GM19043 (cell line): ENCODE results near the gene LAMC3.
"Not testable (repeated sequence)": the region's sequence is repeated elsewhere in the genome, so short reads cannot be mapped to it uniquely, and the experiment has no call there.

Experiments used
- ATAC-seq: cut with Tn5 transposase; IDR thresholded peaks from one replicate; pipeline ENCODE4 v1.9.1; 2021; ENCODE audit warnings: low read depth; ENCODE audit not compliant: unreplicated experiment

Gene LAMC3

DNA sequence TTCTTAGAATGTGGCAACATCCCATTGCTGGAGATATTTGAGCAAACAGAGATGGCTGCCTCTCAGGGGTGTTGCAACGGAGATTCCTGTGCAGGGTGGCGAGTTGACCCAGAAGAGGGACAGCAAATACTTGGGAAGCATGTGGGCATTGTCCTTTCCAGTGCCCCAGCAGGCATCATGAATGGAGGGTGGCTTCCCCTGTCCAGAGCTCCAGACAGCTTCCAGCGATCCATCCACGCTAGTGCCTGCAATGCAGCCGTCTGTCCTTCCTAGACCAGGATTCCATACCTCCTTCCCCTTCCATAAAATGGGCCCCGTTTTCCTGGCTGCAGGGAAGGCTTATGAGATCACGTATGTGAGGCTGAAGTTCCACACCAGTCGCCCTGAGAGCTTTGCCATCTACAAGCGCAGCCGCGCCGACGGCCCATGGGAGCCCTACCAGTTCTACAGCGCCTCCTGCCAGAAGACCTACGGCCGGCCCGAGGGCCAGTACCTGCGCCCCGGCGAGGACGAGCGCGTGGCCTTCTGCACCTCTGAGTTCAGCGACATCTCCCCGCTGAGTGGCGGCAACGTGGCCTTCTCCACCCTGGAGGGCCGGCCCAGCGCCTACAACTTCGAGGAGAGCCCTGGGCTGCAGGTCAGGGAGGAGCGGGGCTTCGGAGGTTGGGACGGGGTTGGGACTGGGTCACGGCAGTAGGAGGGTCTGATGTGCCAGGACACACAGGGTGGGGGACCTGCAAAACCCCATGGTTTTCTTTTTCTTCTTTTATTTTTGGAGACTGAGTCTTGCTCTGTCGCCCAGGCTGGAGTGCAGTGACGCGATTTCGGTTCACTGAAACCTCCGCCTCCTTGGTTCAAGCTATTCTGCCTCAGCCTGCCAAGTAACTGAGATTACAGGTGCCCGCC lies 17.2 kb downstream of the LAMC3 start:
- no peak for ATAC-seq

DNA sequence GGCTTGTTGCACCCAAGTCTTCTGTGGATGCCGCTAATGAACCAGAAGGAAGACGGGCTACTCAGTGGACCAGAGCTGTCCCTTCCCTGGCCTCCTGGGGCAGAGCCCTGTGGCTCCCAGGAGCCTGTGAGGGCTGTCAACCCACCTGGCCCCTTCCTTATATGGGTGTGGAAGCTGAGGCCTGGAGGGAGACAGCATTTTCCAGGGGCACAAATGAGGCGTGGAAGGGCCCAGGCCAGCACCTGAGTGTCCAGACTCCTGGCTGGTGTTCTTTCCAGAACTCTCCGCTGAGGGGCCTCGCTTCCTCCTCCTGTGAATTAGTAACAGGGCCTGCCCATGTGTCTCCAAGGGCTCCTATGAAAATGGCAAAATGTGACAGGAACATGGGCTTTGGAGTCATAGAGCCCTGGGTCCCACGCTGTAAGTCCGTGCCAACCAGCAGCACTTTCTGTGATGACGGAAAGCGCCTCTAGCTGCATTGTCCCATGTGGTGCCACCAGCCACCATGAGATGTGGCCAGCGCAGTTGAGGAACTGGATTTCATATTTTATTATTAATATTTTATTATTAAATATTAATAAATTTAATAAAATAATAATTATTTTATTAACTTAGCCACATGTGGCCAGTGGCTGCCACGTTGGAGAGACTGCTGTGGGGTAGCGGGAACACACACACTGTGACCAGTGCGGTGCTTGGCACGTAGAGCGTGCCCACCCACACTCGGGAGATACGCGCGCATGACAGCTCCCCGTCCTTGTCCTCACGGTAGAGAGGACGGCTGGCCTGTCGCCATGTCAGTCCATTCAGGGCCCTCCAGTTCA lies 18.3 kb downstream of the LAMC3 start:
- ATAC-seq = no peak

GRCh38 chr9:131027872-131028179 lies 18.9 kb downstream of the LAMC3 start:
- ATAC-seq = no peak

DNA sequence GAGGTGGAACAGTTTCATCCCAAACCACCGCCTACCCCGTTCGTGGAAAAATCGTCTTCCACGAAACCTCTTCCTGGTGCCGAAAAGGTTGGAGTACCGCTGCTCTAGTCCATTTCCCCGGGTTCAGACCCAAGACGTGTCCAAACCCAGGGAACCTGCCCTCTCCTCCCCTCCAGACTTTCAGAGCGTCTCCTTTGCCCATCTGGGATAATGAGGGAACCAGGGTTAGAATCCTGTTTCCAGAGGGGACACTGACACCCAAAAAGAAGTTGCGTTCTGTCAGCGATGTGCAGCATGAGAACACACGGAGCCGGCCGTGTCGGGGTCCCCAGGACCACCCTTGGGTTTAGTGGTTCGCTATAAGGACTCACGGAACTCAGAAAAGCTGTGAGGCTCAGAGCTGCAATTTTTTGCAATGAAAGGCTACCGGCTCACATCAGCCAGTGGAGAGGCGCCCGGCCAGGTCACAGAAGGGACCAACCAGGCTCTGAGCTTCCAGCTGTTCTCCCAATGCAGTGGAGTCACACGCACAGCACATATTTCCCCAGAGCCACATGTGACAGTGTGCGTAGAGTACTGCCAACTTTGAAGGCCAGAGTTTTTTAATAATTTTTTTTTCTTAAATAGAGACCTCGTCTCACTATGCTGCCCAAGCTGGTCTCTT lies 19.4 kb downstream of the LAMC3 start:
- ATAC-seq = no peak

GRCh38 chr9:131028931-131029573 lies 20.1 kb downstream of the LAMC3 start:
- no peak for ATAC-seq

- no peak for ATAC-seq
These were observed 20.6 kb downstream of the LAMC3 start for GRCh38 chr9:131029574-131029952.

- no peak for ATAC-seq
These were observed 21.4 kb downstream of the LAMC3 start for GRCh38 chr9:131030239-131031004.

GRCh38 chr9:131031005-131031641 lies 22.1 kb downstream of the LAMC3 start:
- ATAC-seq = no peak

DNA sequence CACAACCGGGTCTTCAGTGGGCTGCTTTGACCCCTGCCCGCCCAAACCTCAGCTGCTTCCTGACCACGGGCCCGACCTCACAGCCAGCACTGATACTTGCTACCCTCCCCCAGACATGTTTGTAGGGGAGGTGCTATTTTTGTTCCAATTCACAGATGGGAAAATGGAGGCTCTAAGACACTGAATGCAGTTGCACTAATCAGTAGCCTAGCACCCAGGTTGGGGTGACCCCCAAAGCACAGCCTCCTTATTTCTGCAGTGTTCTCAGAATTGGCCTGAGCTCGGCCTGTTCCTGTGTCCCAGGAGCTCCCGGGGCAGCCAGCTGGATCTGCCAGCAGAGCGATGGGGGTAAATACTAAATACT lies 22.6 kb downstream of the LAMC3 start:
- ATAC-seq = no peak

DNA sequence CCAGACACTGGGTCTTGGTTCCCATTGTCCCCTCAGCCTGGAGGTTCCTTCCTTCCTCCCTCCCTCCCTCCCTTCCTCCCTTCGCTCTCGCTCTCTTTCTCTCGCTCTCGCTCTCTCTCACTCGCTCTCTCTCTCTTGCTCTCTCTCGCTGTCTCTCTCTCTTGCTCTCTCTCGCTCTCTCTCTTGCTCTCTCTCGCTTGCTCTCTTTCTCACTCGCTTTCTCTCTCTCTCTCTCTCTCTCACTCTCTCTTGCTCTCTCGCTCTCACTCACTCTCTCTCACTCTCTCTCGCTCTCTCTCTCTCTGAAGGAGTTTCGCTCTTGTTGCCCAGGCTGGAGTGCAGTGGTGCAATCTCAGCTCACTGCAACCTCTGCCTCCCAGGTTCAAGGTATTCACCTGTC lies 23.4 kb downstream of the LAMC3 start:
- ATAC-seq = no peak

DNA sequence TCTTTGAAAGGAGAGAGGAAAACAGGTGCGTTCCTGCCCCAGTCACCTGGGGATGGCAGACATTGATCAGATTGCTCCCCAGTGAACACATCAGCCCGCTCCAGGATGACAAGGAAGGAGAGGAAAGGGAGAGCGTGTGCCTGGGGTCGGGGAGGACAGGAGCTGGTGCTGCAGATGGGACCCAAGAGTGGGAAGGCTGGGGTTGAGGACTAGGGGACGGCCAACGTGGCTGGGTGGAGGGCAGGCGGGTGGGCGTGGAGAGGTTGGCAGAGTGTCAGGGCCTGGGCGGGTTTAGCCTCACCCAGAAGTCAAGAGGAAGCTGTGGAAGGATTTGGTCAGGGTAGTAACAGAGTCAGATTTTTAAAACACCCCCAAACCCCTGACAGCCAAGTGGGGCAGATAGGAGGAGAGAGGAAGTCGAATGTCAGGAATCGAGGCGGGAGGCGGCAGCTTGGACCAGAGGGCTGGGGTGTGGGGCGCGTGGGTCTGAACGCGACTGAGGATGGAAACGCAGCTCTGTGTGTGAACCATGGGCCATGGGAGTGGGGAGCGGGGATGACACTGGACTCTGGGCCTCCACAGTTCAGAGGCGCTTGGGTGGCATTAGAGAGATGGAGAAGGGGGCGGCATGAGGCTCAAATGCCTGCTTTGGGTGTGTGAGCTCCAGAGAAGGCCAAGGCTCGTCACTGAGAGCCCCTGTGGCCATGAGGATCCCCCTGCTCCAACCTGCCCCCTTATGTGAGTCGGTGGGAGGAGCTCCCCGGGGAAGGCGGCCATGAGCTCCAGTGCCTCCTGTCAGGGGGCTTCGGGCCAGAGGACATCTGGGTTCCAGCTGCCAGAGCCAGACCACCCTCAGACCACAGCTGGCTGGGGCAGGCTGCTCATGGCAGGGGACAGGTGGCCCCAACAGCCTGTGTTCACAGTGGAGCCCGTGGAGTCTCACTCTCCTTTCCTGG lies 24.6 kb downstream of the LAMC3 start:
- ATAC-seq = no peak

DNA sequence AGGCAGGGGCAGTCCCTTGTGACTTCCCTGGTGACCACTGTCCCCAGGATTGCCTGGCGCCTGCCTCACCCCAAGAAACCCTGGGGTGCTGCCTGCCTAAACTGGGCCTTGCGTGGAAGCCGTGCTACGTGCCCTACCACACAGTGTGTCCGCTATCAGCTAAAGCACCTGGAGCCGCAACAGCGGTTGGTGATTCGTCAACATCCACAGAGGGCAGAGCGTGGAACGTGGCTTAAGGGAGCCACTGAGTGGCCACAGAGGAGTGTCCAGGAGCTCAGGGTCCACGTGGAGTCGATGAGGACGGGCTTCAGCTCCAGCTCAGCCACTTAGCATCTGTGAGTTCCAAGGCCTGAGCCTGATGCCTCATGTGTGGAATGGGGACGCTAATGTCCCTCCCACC lies 25.3 kb downstream of the LAMC3 start:
- no peak for ATAC-seq

- not testable (repeated sequence) for ATAC-seq
These were observed 25.8 kb downstream of the LAMC3 start for GRCh38 chr9:131034749-131035148.

- ATAC-seq = no peak
These were observed 26.6 kb downstream of the LAMC3 start for GRCh38 chr9:131035548-131035947.

- no peak for ATAC-seq
These were observed 27.1 kb downstream of the LAMC3 start for GRCh38 chr9:131036071-131036470.

GRCh38 chr9:131036529-131037334 lies 27.8 kb downstream of the LAMC3 start:
- ATAC-seq = no peak

- no peak for ATAC-seq
These were observed 28.6 kb downstream of the LAMC3 start for GRCh38 chr9:131037335-131038255.
